ENCODE measurements around the gene SMARCB1. TPM values are rescaled to one million over a fixed set of nuclear protein-coding genes. Genes with fewer than 3 reads are reported as not detected.

Gene SMARCB1
- total and polyA plus RNA-seq, 2 donors (not counting 1 experiment from before 2014, with no cell fraction given), result 179 to 190 TPM

DNA sequence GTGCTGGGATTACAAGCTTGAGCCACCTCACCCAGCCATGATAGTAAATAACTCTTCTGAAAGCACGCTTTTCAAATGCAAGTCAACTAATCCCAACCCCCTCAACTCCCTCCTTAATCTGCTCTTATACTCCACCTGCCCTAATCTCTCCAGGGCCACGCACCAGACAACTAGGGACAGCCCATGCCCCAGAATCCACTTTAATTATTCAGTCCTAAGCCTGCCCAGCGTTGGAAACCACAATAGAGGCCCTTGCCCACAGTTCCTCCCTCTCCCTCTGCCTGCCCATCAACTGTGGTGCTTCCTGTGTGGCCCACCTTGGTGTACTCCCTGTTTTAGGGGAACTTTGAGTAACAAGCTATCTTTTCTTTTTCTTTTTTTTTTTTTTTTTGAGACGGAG lies 29.9 kb upstream of the SMARCB1 start:
- no peak overlapping the region for H3K4me3 ChIP-seq (ENCODE audit: control extremely low read depth in 1 of 5, extremely low read depth in 1 of 5, insufficient read depth in 1 of 5, low read depth in 2 of 5, low read length in 4 of 5)
- peak overlapping the region in 1 of 2 donors; percentile 22 for H3K27ac ChIP-seq (ENCODE audit: low read length in 2 of 2)
- no peaks in the 10 kb centered on the region for H4K20me1 ChIP-seq (ENCODE audit: control insufficient read depth, insufficient read depth, low read length, poor library complexity, severe bottlenecking)
- H3K9me3 ChIP-seq (ENCODE audit: control extremely low read depth in 1 of 3, control insufficient read depth in 2 of 3, insufficient read depth in 1 of 3, low read length in 2 of 3), result peaks cover 0 to 4% (median 0%) of the 10 kb centered on the region in 3 donors
- Mint-ChIP-seq H3K4me3 (peak overlapping the region; percentile 11), H3K27ac (peak overlapping the region; percentile 60), H3K27me3 (no peaks in the 10 kb centered on the region), H3K4me1 (peaks cover 46% of the 10 kb centered on the region), H3K9me3 (ENCODE audit: insufficient read depth) (no peaks in the 10 kb centered on the region)
- TF ChIP-seq, protein P1, sequence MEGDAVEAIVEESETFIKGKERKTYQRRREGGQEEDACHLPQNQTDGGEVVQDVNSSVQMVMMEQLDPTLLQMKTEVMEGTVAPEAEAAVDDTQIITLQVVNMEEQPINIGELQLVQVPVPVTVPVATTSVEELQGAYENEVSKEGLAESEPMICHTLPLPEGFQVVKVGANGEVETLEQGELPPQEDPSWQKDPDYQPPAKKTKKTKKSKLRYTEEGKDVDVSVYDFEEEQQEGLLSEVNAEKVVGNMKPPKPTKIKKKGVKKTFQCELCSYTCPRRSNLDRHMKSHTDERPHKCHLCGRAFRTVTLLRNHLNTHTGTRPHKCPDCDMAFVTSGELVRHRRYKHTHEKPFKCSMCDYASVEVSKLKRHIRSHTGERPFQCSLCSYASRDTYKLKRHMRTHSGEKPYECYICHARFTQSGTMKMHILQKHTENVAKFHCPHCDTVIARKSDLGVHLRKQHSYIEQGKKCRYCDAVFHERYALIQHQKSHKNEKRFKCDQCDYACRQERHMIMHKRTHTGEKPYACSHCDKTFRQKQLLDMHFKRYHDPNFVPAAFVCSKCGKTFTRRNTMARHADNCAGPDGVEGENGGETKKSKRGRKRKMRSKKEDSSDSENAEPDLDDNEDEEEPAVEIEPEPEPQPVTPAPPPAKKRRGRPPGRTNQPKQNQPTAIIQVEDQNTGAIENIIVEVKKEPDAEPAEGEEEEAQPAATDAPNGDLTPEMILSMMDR (IDR thresholded peaks at IDR 0.05), result no peak
- no peak for TF ChIP-seq EZH2 (IDR thresholded peaks at IDR 0.05; ENCODE audit: borderline replicate concordance, insufficient read depth, low read depth, low read length, poor library complexity, severe bottlenecking)
- H3K9ac ChIP-seq (ENCODE audit: low read length), result no peak overlapping the region
- 22% methylated on average over 3 of the region's 4 CpGs for WGBS (ENCODE audit: insufficient coverage)
- intact Hi-C loops (cut with micrococcal nuclease), result no loop called here
- no peak overlapping the region for H2AFZ ChIP-seq (ENCODE audit: insufficient read depth, low read depth, low read length, poor library complexity, severe bottlenecking)
- peaks cover 0 to 2% of the 10 kb centered on the region in 2 experiments for H3K36me3 ChIP-seq (replicated peaks in 1 of 2; ENCODE audit: control extremely low read depth in 1 of 2, control insufficient read depth in 1 of 2, extremely low read depth in 1 of 2, insufficient read depth in 2 of 2, low read length in 1 of 2)
- DNase-seq, result no peak
- H3K4me1 ChIP-seq (ENCODE audit: control insufficient read depth in 2 of 2, insufficient read depth in 2 of 2, low read length in 2 of 2), result peaks cover 24 to 51% of the 10 kb centered on the region in 2 donors
- ChIA-PET CTCF (interaction anchor here (1.0 to 13.0 kb wide), 3 partner anchors 10 to 93 kb away, joined by 4 to 188 read pairs (median 4); partner anchors contain the start of genes C22orf15, CHCHD10 and MMP11), POLR2A (interaction anchor here (0.7 to 8.1 kb wide), 2 partner anchors 9 to 10 kb away, joined by 6 to 174 read pairs; partner anchors contain the start of genes C22orf15, CHCHD10 and MMP11)
- no peaks in the 10 kb centered on the region for H3K27me3 ChIP-seq (replicated peaks in 1 of 4; ENCODE audit: control extremely low read depth in 1 of 4, control insufficient read depth in 3 of 4, insufficient read depth in 4 of 4, low read length in 3 of 4)
- no peak for ATAC-seq (ENCODE audit: low read depth)
- peak overlapping the region; percentile 11 for H3K4me2 ChIP-seq (replicated peaks; ENCODE audit: low read depth, low read length, poor library complexity, severe bottlenecking)
- H3K79me2 ChIP-seq (ENCODE audit: control insufficient read depth, insufficient read depth, low read length), result peaks cover 8% of the 10 kb centered on the region

DNA sequence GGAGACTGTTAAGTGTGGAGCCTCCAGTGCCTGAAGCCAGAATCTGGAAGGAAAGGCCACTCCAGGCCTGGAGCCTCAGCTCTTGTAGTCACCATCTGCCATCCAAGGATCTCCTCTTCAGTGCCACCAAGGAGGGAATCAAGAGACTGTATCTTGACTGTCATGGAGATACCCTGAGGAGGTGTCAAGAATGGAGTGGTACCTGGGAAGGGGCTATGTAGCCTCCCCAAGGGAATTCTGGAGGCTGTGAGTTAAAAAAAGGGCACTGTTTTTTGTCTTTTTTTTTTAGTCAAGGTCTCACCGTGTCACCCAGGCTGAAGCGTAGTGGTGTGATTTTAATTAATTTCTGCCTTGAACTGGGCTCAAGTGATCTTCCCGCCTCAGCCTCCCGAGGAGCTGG lies 27.2 kb upstream of the SMARCB1 start:
- peaks cover 7% of the 10 kb centered on the region for H4K20me1 ChIP-seq (ENCODE audit: control insufficient read depth, insufficient read depth, low read length, poor library complexity, severe bottlenecking)
- no peak overlapping the region for H2AFZ ChIP-seq (ENCODE audit: insufficient read depth, low read depth, low read length, poor library complexity, severe bottlenecking)
- 84% methylated on average over 3 of the region's 4 CpGs for WGBS (ENCODE audit: insufficient coverage)
- no peaks in the 10 kb centered on the region for H3K27me3 ChIP-seq (replicated peaks in 1 of 4; ENCODE audit: control extremely low read depth in 1 of 4, control insufficient read depth in 3 of 4, insufficient read depth in 4 of 4, low read length in 3 of 4)
- H3K9ac ChIP-seq (ENCODE audit: low read length), result no peak overlapping the region
- no peaks in the 10 kb centered on the region for H3K27me3 Mint-ChIP-seq
- H3K27ac Mint-ChIP-seq, result no peak overlapping the region
- H3K4me3 ChIP-seq (ENCODE audit: control extremely low read depth in 1 of 5, extremely low read depth in 1 of 5, insufficient read depth in 1 of 5, low read depth in 2 of 5, low read length in 4 of 5), result no peak overlapping the region
- intact Hi-C loops (cut with micrococcal nuclease), result no loop called here
- H3K9me3 ChIP-seq (ENCODE audit: control extremely low read depth in 1 of 3, control insufficient read depth in 2 of 3, insufficient read depth in 1 of 3, low read length in 2 of 3), result peaks cover 0 to 4% (median 0%) of the 10 kb centered on the region in 3 donors
- H3K4me3 Mint-ChIP-seq, result no peak overlapping the region
- no peaks in the 10 kb centered on the region for H3K36me3 ChIP-seq (replicated peaks in 1 of 2; ENCODE audit: control extremely low read depth in 1 of 2, control insufficient read depth in 1 of 2, extremely low read depth in 1 of 2, insufficient read depth in 2 of 2, low read length in 1 of 2)
- ChIA-PET CTCF (interaction anchor here (13.0 kb wide), 1 partner anchor 8 kb away, joined by 188 read pairs; the partner anchor contains the start of genes C22orf15, CHCHD10 and MMP11), POLR2A (interaction anchor here (0.6 to 0.8 kb wide), 4 partner anchors 8 to 615 kb away, joined by 3 to 4 read pairs (median 4); partner anchors contain the start of gene CHCHD10)
- TF ChIP-seq EZH2 (IDR thresholded peaks at IDR 0.05; ENCODE audit: borderline replicate concordance, insufficient read depth, low read depth, low read length, poor library complexity, severe bottlenecking), result no peak
- TF ChIP-seq, protein P1 (IDR thresholded peaks at IDR 0.05), result no peak
- DNase-seq (no peak), ATAC-seq (ENCODE audit: low read depth) (no peak)
- H3K27ac ChIP-seq (ENCODE audit: low read length in 2 of 2), result no peak overlapping the region
- no peaks in the 10 kb centered on the region for H3K79me2 ChIP-seq (ENCODE audit: control insufficient read depth, insufficient read depth, low read length)
- peaks cover 42% of the 10 kb centered on the region for H3K4me1 Mint-ChIP-seq
- no peaks in the 10 kb centered on the region for H3K9me3 Mint-ChIP-seq (ENCODE audit: insufficient read depth)
- H3K4me1 ChIP-seq (ENCODE audit: control insufficient read depth in 2 of 2, insufficient read depth in 2 of 2, low read length in 2 of 2), result peaks cover 40 to 47% of the 10 kb centered on the region in 2 donors
- H3K4me2 ChIP-seq (replicated peaks; ENCODE audit: low read depth, low read length, poor library complexity, severe bottlenecking), result no peak overlapping the region
